ENCODE measurements around the gene ITPR2.

Gene ITPR2

DNA sequence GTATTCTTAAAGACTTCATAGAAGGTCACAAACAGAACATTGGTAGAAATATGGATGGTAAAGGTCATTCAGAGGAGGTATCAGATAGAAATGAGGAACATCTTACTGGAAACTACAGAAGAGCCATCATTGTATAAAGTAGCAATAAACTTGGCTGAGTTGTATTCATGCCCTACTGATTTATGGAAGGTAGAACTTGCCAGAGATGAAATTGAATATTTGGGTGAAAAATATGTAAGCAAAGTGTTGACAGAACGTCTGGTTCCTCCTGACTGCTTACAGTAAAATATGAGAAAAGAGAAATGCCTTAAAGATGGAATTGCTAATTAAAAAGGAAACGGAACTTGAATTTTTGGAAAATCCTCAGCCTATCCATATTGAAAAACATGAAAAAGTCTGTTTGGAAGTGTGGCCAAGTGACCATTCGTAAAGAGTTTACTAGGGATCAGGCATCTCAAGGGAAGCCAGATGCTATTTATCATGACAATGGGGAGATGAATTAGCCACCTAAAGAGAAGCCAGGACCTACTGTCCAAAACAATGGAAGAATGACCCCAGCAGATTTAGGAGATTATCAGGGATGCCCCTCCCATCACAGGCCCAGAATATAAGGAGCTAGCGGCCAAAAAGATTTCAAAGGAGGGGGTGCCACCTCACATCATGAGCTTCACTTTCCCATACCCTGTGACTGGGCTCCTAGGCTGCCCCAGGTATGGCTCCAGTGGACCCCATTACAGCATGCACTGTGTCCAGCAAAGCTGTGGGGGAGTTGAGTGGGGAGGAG is 189.3 kb downstream of the ITPR2 start:
- no peak overlapping the region for H3K27ac Mint-ChIP-seq

GRCh38 chr12:26642361-26642760 is 190.6 kb downstream of the ITPR2 start:
- Mint-ChIP-seq H3K36me3 (ENCODE audit: insufficient read depth) (no peaks in the 10 kb centered on the region), H3K27me3 (no peaks in the 10 kb centered on the region), H3K4me3 (no peak overlapping the region), H3K9me3 (no peaks in the 10 kb centered on the region), H3K27ac (no peak overlapping the region), H3K4me1 (ENCODE audit: low read depth in 2 of 2) (peaks cover 0 to 4% of the 10 kb centered on the region in 2 donors)
- ATAC-seq (replicated peaks) (no peak), DNase-seq (no peak)

More for the DNA sequence above, 189.3 kb downstream of the ITPR2 start:
- Mint-ChIP-seq H3K36me3 (ENCODE audit: insufficient read depth) (peaks cover 2% of the 10 kb centered on the region), H3K9me3 (no peaks in the 10 kb centered on the region), H3K27me3 (no peaks in the 10 kb centered on the region), H3K4me1 (ENCODE audit: low read depth in 2 of 2) (peaks cover 0 to 4% of the 10 kb centered on the region in 2 donors), H3K4me3 (no peak overlapping the region)
- DNase-seq, result no peak
- no peak for ATAC-seq (replicated peaks)

GRCh38 chr12:26636710-26637328 is 196.2 kb downstream of the ITPR2 start:
- no peak overlapping the region for H3K4me3 Mint-ChIP-seq
- H3K27ac Mint-ChIP-seq, result no peak overlapping the region
- no peaks in the 10 kb centered on the region for H3K9me3 Mint-ChIP-seq
- no peaks in the 10 kb centered on the region for H3K27me3 Mint-ChIP-seq
- H3K36me3 Mint-ChIP-seq (ENCODE audit: insufficient read depth), result peaks cover 3% of the 10 kb centered on the region
- no peak for ATAC-seq (replicated peaks)
- no peaks in the 10 kb centered on the region for H3K4me1 Mint-ChIP-seq (ENCODE audit: low read depth in 2 of 2)
- DNase-seq, result no peak

DNA sequence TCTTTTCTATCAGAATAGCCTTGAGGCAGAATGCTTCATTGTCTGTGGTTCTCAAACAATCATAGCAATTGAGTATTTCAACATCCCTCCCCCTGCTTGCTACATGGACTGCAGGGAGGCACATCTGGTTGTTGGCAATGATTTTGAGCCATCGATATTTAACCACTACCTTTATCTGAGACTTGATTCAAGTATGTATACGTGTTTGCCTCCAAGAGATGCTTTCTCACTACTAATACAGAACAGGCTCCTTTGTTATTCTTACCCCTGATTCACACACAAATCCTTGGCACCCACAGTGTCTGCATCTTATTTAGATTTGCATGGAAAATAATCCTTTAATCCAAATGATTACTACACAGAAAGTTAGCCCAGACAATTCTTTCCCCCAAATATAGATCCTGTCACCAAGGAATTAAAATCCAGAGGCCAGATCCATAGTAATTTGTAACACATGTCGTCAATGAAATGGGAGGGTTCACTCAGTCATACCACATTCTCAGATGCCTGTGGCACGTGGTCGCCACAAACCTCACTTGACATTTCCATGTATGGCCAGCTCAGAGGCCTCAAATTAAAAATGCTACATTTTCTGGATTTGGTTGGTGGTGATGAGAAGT is 199.3 kb downstream of the ITPR2 start:
- ATAC-seq (replicated peaks) (no peak), DNase-seq (no peak)
- H3K27me3 Mint-ChIP-seq, result no peaks in the 10 kb centered on the region
- no peak overlapping the region for H3K27ac Mint-ChIP-seq
- H3K36me3 Mint-ChIP-seq (ENCODE audit: insufficient read depth), result peaks cover 7% of the 10 kb centered on the region
- no peak overlapping the region for H3K4me3 Mint-ChIP-seq
- H3K9me3 Mint-ChIP-seq, result no peaks in the 10 kb centered on the region
- H3K4me1 Mint-ChIP-seq (ENCODE audit: low read depth in 2 of 2), result no peaks in the 10 kb centered on the region

DNA sequence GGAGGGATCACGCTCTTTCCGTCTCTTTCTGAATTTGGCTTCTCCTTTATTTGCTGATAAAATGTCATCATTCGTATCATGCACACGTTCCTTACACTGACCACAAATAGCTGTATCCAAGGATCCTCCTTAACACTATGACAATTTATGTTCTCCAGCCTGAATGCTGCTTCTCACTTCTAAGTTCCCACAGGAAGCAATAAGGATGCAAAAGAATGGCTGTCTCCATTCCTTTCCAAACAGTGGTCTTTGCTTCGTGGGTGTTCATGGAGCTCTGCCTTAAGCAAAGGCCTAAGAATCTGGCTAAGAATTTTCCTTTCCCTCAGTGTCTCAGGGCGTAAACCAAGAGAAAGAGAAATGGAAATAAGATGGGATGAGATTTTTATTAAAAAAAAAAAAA is 200.2 kb downstream of the ITPR2 start:
- H3K4me1 Mint-ChIP-seq (ENCODE audit: low read depth in 2 of 2), result no peaks in the 10 kb centered on the region
- H3K9me3 Mint-ChIP-seq, result no peaks in the 10 kb centered on the region
- H3K27me3 Mint-ChIP-seq, result no peaks in the 10 kb centered on the region
- DNase-seq, result no peak
- ATAC-seq (replicated peaks), result no peak
- H3K36me3 Mint-ChIP-seq (ENCODE audit: insufficient read depth), result peaks cover 13% of the 10 kb centered on the region
- no peak overlapping the region for H3K4me3 Mint-ChIP-seq
- H3K27ac Mint-ChIP-seq, result no peak overlapping the region

- Mint-ChIP-seq H3K4me3 (no peak overlapping the region), H3K36me3 (ENCODE audit: insufficient read depth) (peaks cover 19% of the 10 kb centered on the region), H3K27me3 (no peaks in the 10 kb centered on the region), H3K9me3 (no peaks in the 10 kb centered on the region), H3K27ac (peak overlapping the region in 1 of 2 donors; percentile 83), H3K4me1 (ENCODE audit: low read depth in 2 of 2) (no peaks in the 10 kb centered on the region)
- no peak for ATAC-seq (replicated peaks)
- no peak for DNase-seq
Observed at GRCh38 chr12:26631846-26632245, 201.1 kb downstream of the ITPR2 start.

GRCh38 chr12:26630546-26631027 is 202.4 kb downstream of the ITPR2 start:
- peak overlapping the region; percentile 9 to 81 for H3K27ac Mint-ChIP-seq
- no peaks in the 10 kb centered on the region for H3K27me3 Mint-ChIP-seq
- ATAC-seq (replicated peaks) (no peak), DNase-seq (no peak)
- peaks cover 18% of the 10 kb centered on the region for H3K36me3 Mint-ChIP-seq (ENCODE audit: insufficient read depth)
- H3K9me3 Mint-ChIP-seq, result no peaks in the 10 kb centered on the region
- no peak overlapping the region for H3K4me3 Mint-ChIP-seq
- no peaks in the 10 kb centered on the region for H3K4me1 Mint-ChIP-seq (ENCODE audit: low read depth in 2 of 2)

- Mint-ChIP-seq H3K36me3 (ENCODE audit: insufficient read depth) (peaks cover 21% of the 10 kb centered on the region), H3K4me3 (no peak overlapping the region), H3K4me1 (ENCODE audit: low read depth in 2 of 2) (no peaks in the 10 kb centered on the region), H3K9me3 (no peaks in the 10 kb centered on the region), H3K27ac (peak overlapping the region; percentile 81 to 86), H3K27me3 (no peaks in the 10 kb centered on the region)
- ATAC-seq (replicated peaks), result no peak
- DNase-seq, result no peak
Observed at GRCh38 chr12:26629864-26630263, 203.1 kb downstream of the ITPR2 start.

GRCh38 chr12:26628234-26628633 is 204.8 kb downstream of the ITPR2 start:
- H3K27me3 Mint-ChIP-seq, result no peaks in the 10 kb centered on the region
- H3K4me3 Mint-ChIP-seq, result no peak overlapping the region
- DNase-seq, result no peak
- H3K9me3 Mint-ChIP-seq, result no peaks in the 10 kb centered on the region
- H3K36me3 Mint-ChIP-seq (ENCODE audit: insufficient read depth), result peaks cover 24% of the 10 kb centered on the region
- H3K4me1 Mint-ChIP-seq (ENCODE audit: low read depth in 2 of 2), result no peaks in the 10 kb centered on the region
- no peak overlapping the region for H3K27ac Mint-ChIP-seq
- no peak for ATAC-seq (replicated peaks)

DNA sequence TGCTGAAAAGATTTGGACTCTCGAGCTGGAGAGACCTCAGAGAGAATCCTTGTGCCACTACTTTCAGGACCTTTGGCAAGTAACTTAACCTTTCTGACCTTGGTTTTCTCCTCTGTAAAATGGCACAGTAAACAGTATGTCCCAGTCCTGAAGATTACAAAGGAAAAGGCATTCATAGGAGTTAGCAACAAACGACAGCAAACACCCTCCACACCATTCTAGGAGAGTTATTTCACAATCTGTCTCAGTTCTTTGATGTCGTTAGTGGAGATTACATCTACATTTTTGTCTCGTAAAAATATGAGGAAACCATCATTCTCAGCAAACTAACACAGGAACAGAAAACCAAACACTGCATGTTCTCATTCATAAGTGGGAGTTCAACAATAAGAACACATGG is 205.7 kb downstream of the ITPR2 start:
- no peaks in the 10 kb centered on the region for H3K27me3 Mint-ChIP-seq
- no peaks in the 10 kb centered on the region for H3K4me1 Mint-ChIP-seq (ENCODE audit: low read depth in 2 of 2)
- peaks cover 24% of the 10 kb centered on the region for H3K36me3 Mint-ChIP-seq (ENCODE audit: insufficient read depth)
- H3K27ac Mint-ChIP-seq, result no peak overlapping the region
- H3K4me3 Mint-ChIP-seq, result no peak overlapping the region
- ATAC-seq (replicated peaks) (no peak), DNase-seq (no peak)
- no peaks in the 10 kb centered on the region for H3K9me3 Mint-ChIP-seq

DNA sequence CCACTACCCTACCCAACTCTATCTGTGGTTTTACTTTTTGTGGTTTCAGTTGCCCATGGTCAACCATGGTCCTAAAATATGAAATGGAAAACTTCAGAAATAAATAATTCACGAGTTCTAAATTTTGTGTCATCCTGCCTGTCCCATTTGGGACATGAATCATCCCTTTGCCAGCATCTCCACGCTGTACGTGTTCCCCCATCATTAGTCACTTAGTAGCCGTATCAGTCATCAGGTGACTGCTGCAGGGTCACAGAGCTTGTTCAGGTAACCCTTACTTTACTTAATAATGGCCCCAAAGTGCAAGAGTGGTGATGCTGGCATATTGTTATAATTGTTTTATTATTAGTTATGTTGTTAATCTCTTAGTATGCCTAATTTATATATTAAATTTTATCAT is 209.9 kb downstream of the ITPR2 start:
- no peak overlapping the region for H3K4me3 Mint-ChIP-seq
- no peak for DNase-seq

GRCh38 chr12:26622601-26623000 is 210.4 kb downstream of the ITPR2 start:
- H3K27me3 Mint-ChIP-seq, result no peaks in the 10 kb centered on the region
- H3K36me3 Mint-ChIP-seq (ENCODE audit: insufficient read depth), result peaks cover 30% of the 10 kb centered on the region
- H3K9me3 Mint-ChIP-seq, result no peaks in the 10 kb centered on the region
- ATAC-seq (replicated peaks), result no peak
- no peak for DNase-seq
- H3K4me3 Mint-ChIP-seq, result no peak overlapping the region
- no peak overlapping the region for H3K27ac Mint-ChIP-seq
- no peaks in the 10 kb centered on the region for H3K4me1 Mint-ChIP-seq (ENCODE audit: low read depth in 2 of 2)

More for the DNA sequence above, 209.9 kb downstream of the ITPR2 start:
- Mint-ChIP-seq H3K9me3 (no peaks in the 10 kb centered on the region), H3K36me3 (ENCODE audit: insufficient read depth) (peaks cover 31% of the 10 kb centered on the region), H3K27me3 (no peaks in the 10 kb centered on the region), H3K27ac (no peak overlapping the region), H3K4me1 (ENCODE audit: low read depth in 2 of 2) (no peaks in the 10 kb centered on the region)
- no peak for ATAC-seq (replicated peaks)

- Mint-ChIP-seq H3K4me1 (ENCODE audit: low read depth in 2 of 2) (no peaks in the 10 kb centered on the region), H3K36me3 (ENCODE audit: insufficient read depth) (peaks cover 28% of the 10 kb centered on the region)
Observed at GRCh38 chr12:26621932-26622331, 211.1 kb downstream of the ITPR2 start.

GRCh38 chr12:26620907-26621306 is 212.1 kb downstream of the ITPR2 start:
- Mint-ChIP-seq H3K4me3 (no peak overlapping the region), H3K36me3 (ENCODE audit: insufficient read depth) (peaks cover 28% of the 10 kb centered on the region), H3K27ac (no peak overlapping the region), H3K9me3 (no peaks in the 10 kb centered on the region), H3K27me3 (no peaks in the 10 kb centered on the region), H3K4me1 (ENCODE audit: low read depth in 2 of 2) (no peaks in the 10 kb centered on the region)
- DNase-seq (no peak), ATAC-seq (replicated peaks) (no peak)

More at GRCh38 chr12:26621932-26622331, 211.1 kb downstream of the ITPR2 start:
- no peak for ATAC-seq (replicated peaks)
- H3K4me3 Mint-ChIP-seq, result no peak overlapping the region
- no peak overlapping the region for H3K27ac Mint-ChIP-seq
- H3K27me3 Mint-ChIP-seq, result no peaks in the 10 kb centered on the region
- DNase-seq, result no peak
- H3K9me3 Mint-ChIP-seq, result no peaks in the 10 kb centered on the region
